ENCODE measurements around the gene CDC20.

DNA sequence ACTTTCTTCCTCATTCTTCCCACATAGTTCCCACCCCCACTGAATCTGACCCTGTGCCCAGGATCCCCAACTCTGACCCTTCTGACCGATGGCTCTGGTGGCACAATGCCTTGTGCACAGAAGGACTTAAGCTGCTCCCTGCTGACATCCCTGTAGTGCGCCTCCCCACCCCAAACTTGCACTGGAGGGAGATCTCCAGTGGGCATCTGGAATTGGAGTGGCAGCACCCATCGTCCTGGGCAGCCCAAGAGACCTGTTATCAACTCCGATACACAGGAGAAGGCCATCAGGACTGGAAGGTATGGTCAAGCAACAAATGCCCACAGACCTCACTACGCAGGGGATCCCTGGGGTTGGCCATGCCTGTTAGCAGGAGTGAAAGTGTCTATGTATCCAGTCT is 12.1 kb upstream of the CDC20 start:
- TF ChIP-seq POLR2AphosphoS5 (IDR thresholded peaks at IDR 0.05; ENCODE audit: low read depth, low read length) (no peak), TAF1 (IDR thresholded peaks at IDR 0.05; ENCODE audit: borderline replicate concordance, insufficient read depth, low read length) (no peak)
- TF ChIP-seq, protein P1, sequence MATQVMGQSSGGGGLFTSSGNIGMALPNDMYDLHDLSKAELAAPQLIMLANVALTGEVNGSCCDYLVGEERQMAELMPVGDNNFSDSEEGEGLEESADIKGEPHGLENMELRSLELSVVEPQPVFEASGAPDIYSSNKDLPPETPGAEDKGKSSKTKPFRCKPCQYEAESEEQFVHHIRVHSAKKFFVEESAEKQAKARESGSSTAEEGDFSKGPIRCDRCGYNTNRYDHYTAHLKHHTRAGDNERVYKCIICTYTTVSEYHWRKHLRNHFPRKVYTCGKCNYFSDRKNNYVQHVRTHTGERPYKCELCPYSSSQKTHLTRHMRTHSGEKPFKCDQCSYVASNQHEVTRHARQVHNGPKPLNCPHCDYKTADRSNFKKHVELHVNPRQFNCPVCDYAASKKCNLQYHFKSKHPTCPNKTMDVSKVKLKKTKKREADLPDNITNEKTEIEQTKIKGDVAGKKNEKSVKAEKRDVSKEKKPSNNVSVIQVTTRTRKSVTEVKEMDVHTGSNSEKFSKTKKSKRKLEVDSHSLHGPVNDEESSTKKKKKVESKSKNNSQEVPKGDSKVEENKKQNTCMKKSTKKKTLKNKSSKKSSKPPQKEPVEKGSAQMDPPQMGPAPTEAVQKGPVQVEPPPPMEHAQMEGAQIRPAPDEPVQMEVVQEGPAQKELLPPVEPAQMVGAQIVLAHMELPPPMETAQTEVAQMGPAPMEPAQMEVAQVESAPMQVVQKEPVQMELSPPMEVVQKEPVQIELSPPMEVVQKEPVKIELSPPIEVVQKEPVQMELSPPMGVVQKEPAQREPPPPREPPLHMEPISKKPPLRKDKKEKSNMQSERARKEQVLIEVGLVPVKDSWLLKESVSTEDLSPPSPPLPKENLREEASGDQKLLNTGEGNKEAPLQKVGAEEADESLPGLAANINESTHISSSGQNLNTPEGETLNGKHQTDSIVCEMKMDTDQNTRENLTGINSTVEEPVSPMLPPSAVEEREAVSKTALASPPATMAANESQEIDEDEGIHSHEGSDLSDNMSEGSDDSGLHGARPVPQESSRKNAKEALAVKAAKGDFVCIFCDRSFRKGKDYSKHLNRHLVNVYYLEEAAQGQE (IDR thresholded peaks at IDR 0.05; ENCODE audit: insufficient read depth in 1 of 2, low read depth in 2 of 2, low read length in 2 of 2): no peak
